ENCODE results near the gene NR2C2AP. TPM values are rescaled to one million over a fixed set of nuclear protein-coding genes. Genes with fewer than 3 reads are reported as not detected.
A peak's percentile ranks its signal among the peaks of the same experiment; 100 is the strongest.

Gene NR2C2AP
- total RNA-seq, 1 donor = 6.2 TPM

DNA sequence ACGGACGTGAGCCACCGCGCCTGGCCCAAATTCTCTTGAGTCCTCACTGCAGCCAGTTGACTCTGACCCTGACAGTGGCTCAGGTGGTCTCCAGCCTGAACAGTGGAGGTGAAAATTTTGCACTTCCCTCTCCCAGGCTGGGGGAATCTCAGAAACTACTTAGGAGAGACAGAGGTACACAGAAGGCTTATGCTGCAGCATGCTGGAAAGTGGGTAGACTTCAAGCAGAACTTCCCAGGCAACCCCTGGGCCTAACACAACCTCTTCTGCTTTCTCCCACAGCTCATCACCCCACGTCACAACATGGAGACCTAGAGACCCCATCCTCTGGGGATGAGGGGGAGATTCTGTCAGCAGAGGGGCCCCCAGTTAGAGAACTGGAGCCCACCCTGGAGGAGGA lies 23.0 kb upstream of the NR2C2AP start:
- Histone ChIP-seq H3K27ac (ENCODE audit: low read depth, low read length) (no peak overlapping the region), H3K79me2 (ENCODE audit: insufficient read depth, low read length) (no peaks in the 10 kb centered on the region), H3K4me2 (ENCODE audit: insufficient read depth, low read length) (no peak overlapping the region), H3K9me3 (ENCODE audit: low read depth, low read length) (no peaks in the 10 kb centered on the region), H3K4me3 (ENCODE audit: insufficient read depth, low read length) (no peak overlapping the region), H4K20me1 (ENCODE audit: insufficient read depth, low read length) (no peaks in the 10 kb centered on the region), H2AFZ (ENCODE audit: low read length) (no peak overlapping the region), H3K27me3 (ENCODE audit: insufficient read depth, low read length) (peaks cover 15% of the 10 kb centered on the region), H3K4me1 (ENCODE audit: insufficient read depth, low read length) (no peaks in the 10 kb centered on the region), H3K36me3 (ENCODE audit: insufficient read depth, low read length) (no peaks in the 10 kb centered on the region)
- TF ChIP-seq CTCF (IDR thresholded peaks at IDR 0.05; ENCODE audit: extremely low read depth, low read depth, low read length) = no peak
- DNase-seq (ENCODE audit: insufficient read length, low spot score, missing footprints) = peak; percentile 30

GRCh38 chr19:19224852-19225494 lies 21.8 kb upstream of the NR2C2AP start:
- H3K9me3 ChIP-seq (ENCODE audit: low read depth, low read length) = no peaks in the 10 kb centered on the region
- peak overlapping the region; percentile 49 for H3K4me3 ChIP-seq (ENCODE audit: insufficient read depth, low read length)
- H3K27me3 ChIP-seq (ENCODE audit: insufficient read depth, low read length) = peaks cover 15% of the 10 kb centered on the region
- no peaks in the 10 kb centered on the region for H3K36me3 ChIP-seq (ENCODE audit: insufficient read depth, low read length)
- H4K20me1 ChIP-seq (ENCODE audit: insufficient read depth, low read length) = no peaks in the 10 kb centered on the region
- no peaks in the 10 kb centered on the region for H3K79me2 ChIP-seq (ENCODE audit: insufficient read depth, low read length)
- TF ChIP-seq CTCF (IDR thresholded peaks at IDR 0.05; ENCODE audit: extremely low read depth, low read depth, low read length) = peak; percentile 25
- peak overlapping the region; percentile 22 for H2AFZ ChIP-seq (ENCODE audit: low read length)
- H3K4me1 ChIP-seq (ENCODE audit: insufficient read depth, low read length) = no peaks in the 10 kb centered on the region
- peak; percentile 97 for DNase-seq (ENCODE audit: insufficient read length, low spot score, missing footprints)
- H3K27ac ChIP-seq (ENCODE audit: low read depth, low read length) = no peak overlapping the region
- H3K4me2 ChIP-seq (ENCODE audit: insufficient read depth, low read length) = peak overlapping the region; percentile 65

DNA sequence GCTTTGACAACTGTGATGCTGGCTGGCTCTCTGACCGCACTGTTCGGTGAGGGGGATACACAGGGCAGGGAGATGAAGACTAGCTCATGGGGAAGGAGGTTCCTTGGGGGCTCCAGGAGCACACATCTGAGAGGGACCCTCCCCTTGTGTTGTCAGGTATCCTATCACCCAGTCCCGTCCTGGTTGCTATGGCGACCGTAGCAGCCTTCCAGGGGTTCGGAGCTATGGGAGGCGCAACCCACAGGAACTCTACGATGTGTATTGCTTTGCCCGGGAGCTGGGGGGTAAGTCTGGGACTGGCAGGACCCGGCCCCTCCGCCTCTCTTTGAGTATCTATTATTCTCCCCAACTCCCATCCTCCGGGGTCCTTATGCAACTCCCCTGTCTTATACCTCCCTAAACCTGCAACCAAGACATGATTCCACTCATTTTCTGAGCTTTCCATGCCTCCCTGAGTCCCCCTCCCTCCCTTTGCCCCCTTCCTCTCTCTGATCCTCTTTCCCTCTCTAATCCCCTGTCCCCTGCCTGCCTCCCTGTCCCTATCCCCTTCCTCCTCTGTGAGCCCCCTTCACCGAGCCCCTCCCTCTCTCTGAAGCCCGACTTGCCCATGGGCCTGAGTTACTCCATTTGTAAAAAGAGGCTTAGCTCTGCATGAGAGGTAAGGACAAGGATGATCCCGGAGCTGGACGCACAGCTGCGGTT lies 21.1 kb upstream of the NR2C2AP start:
- no peak overlapping the region for H2AFZ ChIP-seq (ENCODE audit: low read length)
- H3K4me3 ChIP-seq (ENCODE audit: insufficient read depth, low read length) = no peak overlapping the region
- TF ChIP-seq CTCF (IDR thresholded peaks at IDR 0.05; ENCODE audit: extremely low read depth, low read depth, low read length) = no peak
- no peaks in the 10 kb centered on the region for H4K20me1 ChIP-seq (ENCODE audit: insufficient read depth, low read length)
- H3K4me2 ChIP-seq (ENCODE audit: insufficient read depth, low read length) = peak overlapping the region; percentile 65
- H3K79me2 ChIP-seq (ENCODE audit: insufficient read depth, low read length) = no peaks in the 10 kb centered on the region
- H3K27me3 ChIP-seq (ENCODE audit: insufficient read depth, low read length) = peaks cover 15% of the 10 kb centered on the region
- DNase-seq (ENCODE audit: insufficient read length, low spot score, missing footprints) = peak; percentile 78
- H3K9me3 ChIP-seq (ENCODE audit: low read depth, low read length) = no peaks in the 10 kb centered on the region
- no peak overlapping the region for H3K27ac ChIP-seq (ENCODE audit: low read depth, low read length)
- H3K36me3 ChIP-seq (ENCODE audit: insufficient read depth, low read length) = no peaks in the 10 kb centered on the region
- no peaks in the 10 kb centered on the region for H3K4me1 ChIP-seq (ENCODE audit: insufficient read depth, low read length)

GRCh38 chr19:19223636-19224035 lies 20.4 kb upstream of the NR2C2AP start:
- Histone ChIP-seq H3K4me1 (ENCODE audit: insufficient read depth, low read length) (no peaks in the 10 kb centered on the region), H4K20me1 (ENCODE audit: insufficient read depth, low read length) (no peaks in the 10 kb centered on the region), H2AFZ (ENCODE audit: low read length) (no peak overlapping the region), H3K36me3 (ENCODE audit: insufficient read depth, low read length) (no peaks in the 10 kb centered on the region), H3K4me2 (ENCODE audit: insufficient read depth, low read length) (no peak overlapping the region), H3K27ac (ENCODE audit: low read depth, low read length) (no peak overlapping the region), H3K4me3 (ENCODE audit: insufficient read depth, low read length) (no peak overlapping the region), H3K9me3 (ENCODE audit: low read depth, low read length) (no peaks in the 10 kb centered on the region), H3K79me2 (ENCODE audit: insufficient read depth, low read length) (no peaks in the 10 kb centered on the region), H3K27me3 (ENCODE audit: insufficient read depth, low read length) (peaks cover 15% of the 10 kb centered on the region)
- DNase-seq (ENCODE audit: insufficient read length, low spot score, missing footprints) = peak; percentile 77
- TF ChIP-seq CTCF (IDR thresholded peaks at IDR 0.05; ENCODE audit: extremely low read depth, low read depth, low read length) = no peak

Data from osteoblast (primary cell).